ENCODE data around the gene TOB1.

The TOB1 gene

GRCh38 chr17:50856431-50856830, 9.7 kb downstream of the TOB1 start:
- no peak overlapping the region for H3K4me3 ChIP-seq (ENCODE audit: low read length in 2 of 2)
- no peaks in the 10 kb centered on the region for H3K27me3 ChIP-seq (ENCODE audit: control insufficient read depth in 1 of 2, insufficient read depth in 2 of 2, low read length in 2 of 2)
- H3K9ac ChIP-seq (ENCODE audit: low read length in 2 of 2): no peak overlapping the region
- H3K27ac ChIP-seq (ENCODE audit: low read length): no peak overlapping the region
- H3K36me3 ChIP-seq (ENCODE audit: control insufficient read depth in 2 of 2, insufficient read depth in 2 of 2, low read length in 2 of 2): no peaks in the 10 kb centered on the region
- H3K9me3 ChIP-seq (ENCODE audit: control insufficient read depth in 2 of 2, low read length in 2 of 2): no peaks in the 10 kb centered on the region
- H3K4me1 ChIP-seq (ENCODE audit: control insufficient read depth, insufficient read depth, low read length): peaks cover 14% of the 10 kb centered on the region

GRCh38 chr17:50855708-50856330, 10.3 kb downstream of the TOB1 start:
- Histone ChIP-seq H3K9ac (ENCODE audit: low read length in 2 of 2) (no peak overlapping the region), H3K27ac (ENCODE audit: low read length) (no peak overlapping the region), H3K9me3 (ENCODE audit: control insufficient read depth in 2 of 2, low read length in 2 of 2) (no peaks in the 10 kb centered on the region), H3K4me3 (ENCODE audit: low read length in 2 of 2) (no peak overlapping the region), H3K4me1 (ENCODE audit: control insufficient read depth, insufficient read depth, low read length) (peaks cover 10% of the 10 kb centered on the region), H3K36me3 (ENCODE audit: control insufficient read depth in 2 of 2, insufficient read depth in 2 of 2, low read length in 2 of 2) (no peaks in the 10 kb centered on the region), H3K27me3 (ENCODE audit: control insufficient read depth in 1 of 2, insufficient read depth in 2 of 2, low read length in 2 of 2) (no peaks in the 10 kb centered on the region)

GRCh38 chr17:50853781-50854180, 12.4 kb downstream of the TOB1 start:
- Histone ChIP-seq H3K36me3 (ENCODE audit: control insufficient read depth in 2 of 2, insufficient read depth in 2 of 2, low read length in 2 of 2) (no peaks in the 10 kb centered on the region), H3K27ac (ENCODE audit: low read length) (no peak overlapping the region), H3K27me3 (ENCODE audit: control insufficient read depth in 1 of 2, insufficient read depth in 2 of 2, low read length in 2 of 2) (no peaks in the 10 kb centered on the region), H3K9me3 (ENCODE audit: control insufficient read depth in 2 of 2, low read length in 2 of 2) (no peaks in the 10 kb centered on the region), H3K4me3 (ENCODE audit: low read length in 2 of 2) (no peak overlapping the region), H3K4me1 (ENCODE audit: control insufficient read depth, insufficient read depth, low read length) (peaks cover 10% of the 10 kb centered on the region), H3K9ac (ENCODE audit: low read length in 2 of 2) (no peak overlapping the region)

GRCh38 chr17:50853015-50853615, 13.0 kb downstream of the TOB1 start:
- Histone ChIP-seq H3K4me1 (ENCODE audit: control insufficient read depth, insufficient read depth, low read length) (peaks cover 10% of the 10 kb centered on the region), H3K27ac (ENCODE audit: low read length) (peak overlapping the region; percentile 50), H3K27me3 (ENCODE audit: control insufficient read depth in 1 of 2, insufficient read depth in 2 of 2, low read length in 2 of 2) (no peaks in the 10 kb centered on the region), H3K9me3 (ENCODE audit: control insufficient read depth in 2 of 2, low read length in 2 of 2) (no peaks in the 10 kb centered on the region), H3K4me3 (ENCODE audit: low read length in 2 of 2) (peak overlapping the region in 1 of 2 donors; percentile 73), H3K36me3 (ENCODE audit: control insufficient read depth in 2 of 2, insufficient read depth in 2 of 2, low read length in 2 of 2) (no peaks in the 10 kb centered on the region), H3K9ac (ENCODE audit: low read length in 2 of 2) (no peak overlapping the region)

GRCh38 chr17:50850640-50851039, 15.5 kb downstream of the TOB1 start:
- Histone ChIP-seq H3K9ac (ENCODE audit: low read length in 2 of 2) (no peak overlapping the region), H3K27ac (ENCODE audit: low read length) (no peak overlapping the region), H3K4me3 (ENCODE audit: low read length in 2 of 2) (no peak overlapping the region), H3K9me3 (ENCODE audit: control insufficient read depth in 2 of 2, low read length in 2 of 2) (no peaks in the 10 kb centered on the region), H3K4me1 (ENCODE audit: control insufficient read depth, insufficient read depth, low read length) (peaks cover 10% of the 10 kb centered on the region), H3K27me3 (ENCODE audit: control insufficient read depth in 1 of 2, insufficient read depth in 2 of 2, low read length in 2 of 2) (no peaks in the 10 kb centered on the region), H3K36me3 (ENCODE audit: control insufficient read depth in 2 of 2, insufficient read depth in 2 of 2, low read length in 2 of 2) (no peaks in the 10 kb centered on the region)

GRCh38 chr17:50848711-50849110, 17.4 kb downstream of the TOB1 start:
- H3K36me3 ChIP-seq (ENCODE audit: control insufficient read depth in 2 of 2, insufficient read depth in 2 of 2, low read length in 2 of 2): no peaks in the 10 kb centered on the region
- no peak overlapping the region for H3K9ac ChIP-seq (ENCODE audit: low read length in 2 of 2)
- H3K4me3 ChIP-seq (ENCODE audit: low read length in 2 of 2): no peak overlapping the region
- no peaks in the 10 kb centered on the region for H3K27me3 ChIP-seq (ENCODE audit: control insufficient read depth in 1 of 2, insufficient read depth in 2 of 2, low read length in 2 of 2)
- H3K9me3 ChIP-seq (ENCODE audit: control insufficient read depth in 2 of 2, low read length in 2 of 2): no peaks in the 10 kb centered on the region
- H3K4me1 ChIP-seq (ENCODE audit: control insufficient read depth, insufficient read depth, low read length): peaks cover 10% of the 10 kb centered on the region
- H3K27ac ChIP-seq (ENCODE audit: low read length): no peak overlapping the region

- H3K27ac ChIP-seq (ENCODE audit: low read length): no peak overlapping the region
- H3K36me3 ChIP-seq (ENCODE audit: control insufficient read depth in 2 of 2, insufficient read depth in 2 of 2, low read length in 2 of 2): no peaks in the 10 kb centered on the region
- no peak overlapping the region for H3K9ac ChIP-seq (ENCODE audit: low read length in 2 of 2)
- peaks cover 10% of the 10 kb centered on the region for H3K4me1 ChIP-seq (ENCODE audit: control insufficient read depth, insufficient read depth, low read length)
- H3K9me3 ChIP-seq (ENCODE audit: control insufficient read depth in 2 of 2, low read length in 2 of 2): no peaks in the 10 kb centered on the region
- H3K4me3 ChIP-seq (ENCODE audit: low read length in 2 of 2): no peak overlapping the region
- no peaks in the 10 kb centered on the region for H3K27me3 ChIP-seq (ENCODE audit: control insufficient read depth in 1 of 2, insufficient read depth in 2 of 2, low read length in 2 of 2)
Observed at GRCh38 chr17:50848039-50848438, 18.1 kb downstream of the TOB1 start.

GRCh38 chr17:50847566-50847965, 18.6 kb downstream of the TOB1 start:
- Histone ChIP-seq H3K27me3 (ENCODE audit: control insufficient read depth in 1 of 2, insufficient read depth in 2 of 2, low read length in 2 of 2) (no peaks in the 10 kb centered on the region), H3K36me3 (ENCODE audit: control insufficient read depth in 2 of 2, insufficient read depth in 2 of 2, low read length in 2 of 2) (no peaks in the 10 kb centered on the region), H3K4me1 (ENCODE audit: control insufficient read depth, insufficient read depth, low read length) (peaks cover 8% of the 10 kb centered on the region), H3K9ac (ENCODE audit: low read length in 2 of 2) (no peak overlapping the region), H3K4me3 (ENCODE audit: low read length in 2 of 2) (no peak overlapping the region), H3K9me3 (ENCODE audit: control insufficient read depth in 2 of 2, low read length in 2 of 2) (no peaks in the 10 kb centered on the region), H3K27ac (ENCODE audit: low read length) (no peak overlapping the region)

- H3K4me3 ChIP-seq (ENCODE audit: low read length in 2 of 2): no peak overlapping the region
- H3K9ac ChIP-seq (ENCODE audit: low read length in 2 of 2): no peak overlapping the region
- H3K27me3 ChIP-seq (ENCODE audit: control insufficient read depth in 1 of 2, insufficient read depth in 2 of 2, low read length in 2 of 2): no peaks in the 10 kb centered on the region
- H3K4me1 ChIP-seq (ENCODE audit: control insufficient read depth, insufficient read depth, low read length): peaks cover 3% of the 10 kb centered on the region
- H3K9me3 ChIP-seq (ENCODE audit: control insufficient read depth in 2 of 2, low read length in 2 of 2): no peaks in the 10 kb centered on the region
- H3K36me3 ChIP-seq (ENCODE audit: control insufficient read depth in 2 of 2, insufficient read depth in 2 of 2, low read length in 2 of 2): no peaks in the 10 kb centered on the region
- H3K27ac ChIP-seq (ENCODE audit: low read length): no peak overlapping the region
Observed at GRCh38 chr17:50845240-50846147, 20.7 kb downstream of the TOB1 start.

- no peak overlapping the region for H3K4me3 ChIP-seq (ENCODE audit: low read length in 2 of 2)
- peaks cover 3% of the 10 kb centered on the region for H3K4me1 ChIP-seq (ENCODE audit: control insufficient read depth, insufficient read depth, low read length)
- H3K27me3 ChIP-seq (ENCODE audit: control insufficient read depth in 1 of 2, insufficient read depth in 2 of 2, low read length in 2 of 2): no peaks in the 10 kb centered on the region
- H3K36me3 ChIP-seq (ENCODE audit: control insufficient read depth in 2 of 2, insufficient read depth in 2 of 2, low read length in 2 of 2): no peaks in the 10 kb centered on the region
- no peak overlapping the region for H3K27ac ChIP-seq (ENCODE audit: low read length)
- H3K9me3 ChIP-seq (ENCODE audit: control insufficient read depth in 2 of 2, low read length in 2 of 2): no peaks in the 10 kb centered on the region
- no peak overlapping the region for H3K9ac ChIP-seq (ENCODE audit: low read length in 2 of 2)
Observed at GRCh38 chr17:50844117-50844700, 21.9 kb downstream of the TOB1 start.
